Prostate gland (tissue), 2 donors: ENCODE results near the gene DDX46.

ENCODE experiments used
- POLR2A ChIP-seq: fragments of 450-650 bp; IDR thresholded peaks from one replicate; pipeline ENCODE4 v1.6.1; 2016; ENCODE audit warnings: antibody characterized with exemption, mild to moderate bottlenecking
- POLR2AphosphoS5 ChIP-seq: sonication (generic); formaldehyde crosslinking; IDR thresholded peaks from one replicate; pipeline ENCODE4 v1.6.1; 2017; ENCODE audit warnings: antibody characterized with exemption
- TF ChIP-seq, protein P1 (sequence below), 4 experiments: fragments of 200-600 bp in 2 of 4; fragments of 450-650 bp in 2 of 4; sonication (generic) in 2 of 4; IDR thresholded peaks; 1 replicate in 3 of 4; 2 replicates in 1 of 4; pipeline ENCODE4 v1.5.1; 2016 to 2019; ENCODE audit warnings: antibody characterized with exemption in 4 of 4, mild to moderate bottlenecking in 2 of 4, moderate library complexity in 2 of 4

DNA sequence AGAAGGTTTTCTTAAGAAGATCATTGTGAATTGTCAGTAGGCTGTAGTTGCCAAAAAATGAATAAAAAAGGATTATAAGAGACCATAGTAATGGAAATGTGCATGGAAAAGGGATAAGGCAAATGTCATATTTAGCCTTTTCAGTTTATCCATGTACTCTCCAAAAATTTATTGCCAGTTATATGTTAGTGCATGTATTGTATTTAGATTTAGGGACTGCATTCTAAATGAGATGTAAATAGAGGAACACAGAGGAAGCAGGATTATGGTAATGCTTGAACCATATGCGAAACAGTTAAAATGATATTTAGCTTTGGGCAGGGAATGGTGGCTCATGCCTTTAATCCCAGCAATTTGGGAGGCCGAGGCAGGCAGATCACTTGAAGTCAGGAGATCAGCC lies 33.0 kb downstream of the DDX46 start:
- TF ChIP-seq, protein P1, sequence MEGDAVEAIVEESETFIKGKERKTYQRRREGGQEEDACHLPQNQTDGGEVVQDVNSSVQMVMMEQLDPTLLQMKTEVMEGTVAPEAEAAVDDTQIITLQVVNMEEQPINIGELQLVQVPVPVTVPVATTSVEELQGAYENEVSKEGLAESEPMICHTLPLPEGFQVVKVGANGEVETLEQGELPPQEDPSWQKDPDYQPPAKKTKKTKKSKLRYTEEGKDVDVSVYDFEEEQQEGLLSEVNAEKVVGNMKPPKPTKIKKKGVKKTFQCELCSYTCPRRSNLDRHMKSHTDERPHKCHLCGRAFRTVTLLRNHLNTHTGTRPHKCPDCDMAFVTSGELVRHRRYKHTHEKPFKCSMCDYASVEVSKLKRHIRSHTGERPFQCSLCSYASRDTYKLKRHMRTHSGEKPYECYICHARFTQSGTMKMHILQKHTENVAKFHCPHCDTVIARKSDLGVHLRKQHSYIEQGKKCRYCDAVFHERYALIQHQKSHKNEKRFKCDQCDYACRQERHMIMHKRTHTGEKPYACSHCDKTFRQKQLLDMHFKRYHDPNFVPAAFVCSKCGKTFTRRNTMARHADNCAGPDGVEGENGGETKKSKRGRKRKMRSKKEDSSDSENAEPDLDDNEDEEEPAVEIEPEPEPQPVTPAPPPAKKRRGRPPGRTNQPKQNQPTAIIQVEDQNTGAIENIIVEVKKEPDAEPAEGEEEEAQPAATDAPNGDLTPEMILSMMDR (IDR thresholded peaks at IDR 0.05), result no peak
- TF ChIP-seq POLR2AphosphoS5 (no peak), POLR2A (no peak)
